Right hindlimb (tissue), 1 donor: Measurements from ENCODE around the gene RNF34.
A peak's percentile ranks its signal among the peaks of the same experiment; 100 is the strongest.

ENCODE experiments used
- DNase-seq: peaks from one replicate; pipeline ENCODE4 v3.0.0-alpha.2; 2018

Gene RNF34

DNA sequence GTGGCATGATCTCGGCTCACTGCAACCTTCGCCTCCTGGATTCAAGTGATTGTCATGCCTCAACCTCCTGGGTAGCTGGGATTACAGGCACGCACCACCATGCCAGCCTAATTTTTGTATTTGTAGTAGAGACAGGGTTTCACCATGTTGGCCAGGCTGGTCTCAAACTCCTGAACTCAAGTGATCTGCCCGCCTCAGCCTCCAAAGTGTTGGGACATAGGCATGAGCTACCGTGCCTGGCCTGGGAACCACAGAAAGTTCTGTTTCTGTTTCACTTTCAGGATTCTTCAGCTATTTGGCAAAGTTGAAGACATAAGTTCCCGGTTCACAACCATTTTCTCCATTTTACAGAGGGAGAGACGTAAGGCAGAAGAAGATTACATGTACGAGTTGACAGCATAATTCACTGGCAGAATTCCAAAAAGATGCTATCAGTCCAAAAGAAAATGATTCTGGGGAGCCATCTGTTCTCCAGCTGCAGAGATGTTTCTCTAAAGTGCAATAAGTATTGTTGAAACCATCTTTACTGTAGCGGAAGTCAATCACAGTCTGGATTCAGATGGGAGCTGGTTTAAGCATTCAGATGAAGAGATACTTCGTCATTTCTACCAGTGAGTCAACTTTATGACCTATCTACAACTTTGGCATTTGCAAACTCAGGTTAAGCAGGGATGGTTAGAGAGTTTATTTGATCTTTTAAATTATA lies 8.1 kb upstream of the RNF34 start:
- DNase-seq = no peak

- no peak for DNase-seq
Measured at GRCh38 chr12:121392325-121392716, 7.6 kb upstream of the RNF34 start.

GRCh38 chr12:121397521-121397920 lies 2.4 kb upstream of the RNF34 start:
- DNase-seq = no peak

- no peak for DNase-seq
Measured at GRCh38 chr12:121398355-121398754, 1.6 kb upstream of the RNF34 start.

GRCh38 chr12:121400332-121401139 lies 618 bp downstream of the RNF34 start:
- peak; percentile 41 for DNase-seq

DNA sequence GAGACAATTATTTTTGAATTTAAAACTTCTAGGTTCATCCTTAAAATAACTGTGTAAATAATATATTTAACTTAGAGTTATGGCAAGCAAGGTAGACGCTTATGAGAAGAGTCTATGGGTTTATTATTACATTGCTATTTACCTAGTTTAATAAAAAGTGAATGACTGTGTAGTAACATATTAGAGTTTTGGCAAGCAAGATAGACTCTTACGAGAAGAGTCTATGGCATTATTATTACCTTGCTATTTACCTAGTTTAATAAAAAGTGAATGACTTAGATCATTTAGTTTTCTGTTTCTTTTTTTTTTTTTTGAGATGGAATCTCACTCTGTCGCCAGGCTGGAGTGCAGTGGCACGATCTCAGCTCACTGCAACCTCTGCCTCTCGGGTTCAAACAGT lies 3.8 kb downstream of the RNF34 start:
- DNase-seq = no peak

DNA sequence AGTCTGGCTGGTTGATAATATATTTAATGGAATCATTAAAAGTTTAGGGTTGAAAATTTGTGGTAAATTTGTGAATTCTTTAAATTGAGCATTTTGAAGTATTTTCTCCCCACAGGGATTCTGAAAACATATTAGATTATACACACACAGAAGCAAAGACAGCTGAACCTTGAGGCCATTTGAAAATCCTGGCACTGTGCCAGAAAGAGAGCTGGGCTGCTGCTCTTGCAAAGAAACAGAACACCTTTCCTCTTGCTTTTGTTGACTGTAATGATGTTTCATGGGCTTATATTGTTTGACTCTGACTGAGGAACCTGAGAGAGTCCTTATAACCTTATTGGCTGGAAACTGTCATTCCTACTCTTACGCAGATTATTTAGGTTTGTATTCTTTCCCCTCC lies 4.8 kb downstream of the RNF34 start:
- no peak for DNase-seq

- no peak for DNase-seq
Measured at GRCh38 chr12:121405211-121405610, 5.3 kb downstream of the RNF34 start.

GRCh38 chr12:121413917-121414316 lies 14.0 kb downstream of the RNF34 start:
- DNase-seq = no peak

DNA sequence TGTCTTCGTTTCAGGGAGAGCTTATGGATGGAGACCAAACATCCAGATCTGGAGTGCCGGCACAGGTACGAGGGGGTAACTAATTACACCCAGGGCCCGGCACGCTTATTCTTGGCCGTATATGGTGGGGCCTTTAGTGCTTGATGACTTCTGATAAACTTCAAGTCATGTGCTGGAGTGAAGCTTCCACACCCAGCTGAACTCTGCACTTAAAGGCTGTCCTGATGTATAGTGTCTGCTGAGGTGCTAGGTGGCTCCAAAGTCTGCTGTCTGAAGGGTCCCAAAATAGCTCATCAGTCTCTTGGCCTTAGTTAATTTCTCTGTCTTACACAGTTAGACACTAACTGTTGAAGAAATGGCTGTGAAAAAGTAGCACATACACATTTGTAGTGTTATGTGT lies 17.9 kb downstream of the RNF34 start:
- DNase-seq = no peak

- no peak for DNase-seq
Measured at GRCh38 chr12:121420109-121420508, 20.2 kb downstream of the RNF34 start.

DNA sequence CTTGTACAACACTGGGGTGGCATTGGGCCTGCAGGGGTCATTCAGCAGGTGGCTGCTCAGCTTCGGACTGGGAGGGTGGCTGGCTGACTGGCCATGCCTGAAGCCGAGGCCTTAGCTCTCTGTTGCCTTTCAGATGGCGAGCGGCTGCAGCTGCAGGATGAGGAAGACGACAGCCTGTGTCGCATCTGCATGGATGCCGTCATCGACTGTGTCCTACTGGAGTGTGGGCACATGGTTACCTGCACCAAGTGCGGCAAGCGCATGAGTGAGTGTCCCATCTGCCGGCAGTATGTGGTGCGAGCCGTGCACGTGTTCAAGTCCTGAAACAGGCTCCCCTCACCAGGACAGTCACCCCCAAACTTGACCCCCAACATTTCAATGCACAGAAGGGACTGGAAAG lies 23.3 kb downstream of the RNF34 start:
- DNase-seq = no peak

DNA sequence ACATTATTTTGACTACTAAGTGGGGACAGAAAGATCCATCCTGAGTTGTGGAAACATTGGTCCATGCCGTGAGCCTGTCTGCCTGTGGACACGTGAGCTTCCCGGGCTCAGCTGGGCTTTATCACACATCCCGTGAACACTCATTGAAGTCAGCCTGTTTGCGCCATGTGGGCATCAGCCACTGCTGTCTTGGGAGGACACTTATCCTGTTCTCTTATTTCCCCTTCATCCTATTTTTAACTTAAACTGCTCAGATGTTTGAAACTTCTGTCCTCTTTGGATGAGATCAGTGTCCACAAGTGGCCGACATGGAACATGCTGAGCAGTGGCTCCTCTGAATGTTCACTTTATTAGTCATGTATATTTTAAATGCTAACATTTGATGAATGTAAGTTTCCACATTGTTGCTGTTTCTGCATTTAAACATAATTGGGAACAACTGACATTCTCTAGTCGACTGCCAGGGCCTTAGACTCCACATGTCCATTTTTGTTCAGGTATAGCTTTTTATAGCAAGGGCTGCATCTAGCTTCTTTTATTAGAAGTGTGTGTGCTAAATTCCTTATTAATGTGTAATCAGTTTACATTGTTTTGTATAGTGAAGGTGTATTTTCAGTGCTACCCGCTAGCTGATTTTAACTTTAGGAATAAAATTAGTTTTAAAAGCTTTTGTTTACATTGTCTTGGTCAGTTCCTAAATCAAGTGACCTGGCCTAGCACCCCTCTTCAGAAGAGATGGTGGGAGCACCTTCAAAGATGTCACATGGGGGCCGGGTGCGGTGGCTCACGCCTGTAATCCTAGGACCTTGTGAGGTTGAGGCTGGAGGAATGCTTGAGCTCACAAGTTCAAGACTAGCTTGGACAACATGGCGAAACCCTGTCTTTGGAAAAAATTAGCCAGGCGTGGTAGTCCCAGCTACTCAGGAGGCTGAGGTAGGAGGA lies 24.0 kb downstream of the RNF34 start:
- no peak for DNase-seq

DNA sequence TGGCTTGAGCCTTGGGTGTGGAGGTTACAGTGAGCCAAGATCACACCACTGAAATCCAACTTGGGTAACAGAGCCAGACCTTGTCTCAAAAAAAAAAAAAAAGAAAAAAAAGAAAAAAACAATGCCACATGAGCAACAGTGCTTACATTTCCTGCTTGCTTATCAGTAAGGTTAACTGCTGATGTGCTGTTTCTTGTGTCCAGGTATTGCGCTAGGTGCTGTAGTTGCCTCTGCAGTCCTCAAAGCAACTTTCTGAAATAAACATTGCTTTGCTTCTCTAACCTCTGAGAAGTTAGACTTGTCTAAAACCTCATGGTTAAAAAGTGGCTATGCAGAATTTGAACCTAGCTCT lies 24.7 kb downstream of the RNF34 start:
- no peak for DNase-seq

- no peak for DNase-seq
Measured at GRCh38 chr12:121427556-121428050, 27.7 kb downstream of the RNF34 start.

DNA sequence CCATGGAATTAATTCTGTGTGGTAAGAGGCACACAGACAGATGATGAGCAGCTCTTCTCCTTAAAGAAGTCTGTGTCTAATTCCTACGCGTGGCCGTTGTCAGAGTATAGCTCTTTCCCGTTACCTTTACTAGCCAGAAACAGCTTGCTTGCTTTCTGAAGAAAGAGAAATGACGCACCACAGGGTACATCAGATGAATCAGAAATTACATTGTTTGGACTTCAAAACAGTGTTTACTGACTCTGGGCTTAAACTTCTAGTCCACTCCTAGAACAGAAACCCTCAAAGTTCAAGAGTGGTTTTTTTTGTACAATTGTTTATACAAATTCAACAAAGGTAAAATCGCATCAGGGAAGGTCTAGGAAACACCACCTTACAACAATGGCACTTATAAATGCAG lies 29.0 kb downstream of the RNF34 start:
- no peak for DNase-seq

DNA sequence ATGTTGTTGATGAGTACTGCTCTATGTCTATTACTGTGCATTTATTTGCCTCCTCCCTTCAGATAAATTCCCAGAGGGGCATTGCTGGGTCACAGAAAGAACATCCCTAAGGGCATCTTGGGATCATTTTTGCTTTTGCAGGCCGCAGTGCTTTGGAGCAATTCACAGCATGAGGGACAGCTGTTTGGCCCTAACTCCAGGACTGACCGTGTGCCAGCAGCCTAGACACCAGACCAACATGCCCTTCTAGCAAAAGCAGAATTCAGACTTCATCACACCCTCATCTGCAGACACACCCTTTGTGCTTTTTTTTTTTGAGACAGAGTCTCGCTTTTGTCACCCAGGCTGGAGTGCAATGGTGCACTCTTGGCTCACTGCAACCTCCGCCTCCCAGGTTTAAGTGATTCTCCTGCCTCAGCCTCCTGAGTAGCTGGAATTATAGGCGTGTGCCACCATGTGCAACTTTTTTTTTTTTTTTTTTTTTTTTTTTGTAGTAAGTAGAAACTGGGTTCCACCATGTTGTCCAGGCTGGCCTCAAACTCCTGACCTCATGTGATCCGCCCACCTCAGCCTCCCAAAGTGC lies 31.0 kb downstream of the RNF34 start:
- DNase-seq = no peak

DNA sequence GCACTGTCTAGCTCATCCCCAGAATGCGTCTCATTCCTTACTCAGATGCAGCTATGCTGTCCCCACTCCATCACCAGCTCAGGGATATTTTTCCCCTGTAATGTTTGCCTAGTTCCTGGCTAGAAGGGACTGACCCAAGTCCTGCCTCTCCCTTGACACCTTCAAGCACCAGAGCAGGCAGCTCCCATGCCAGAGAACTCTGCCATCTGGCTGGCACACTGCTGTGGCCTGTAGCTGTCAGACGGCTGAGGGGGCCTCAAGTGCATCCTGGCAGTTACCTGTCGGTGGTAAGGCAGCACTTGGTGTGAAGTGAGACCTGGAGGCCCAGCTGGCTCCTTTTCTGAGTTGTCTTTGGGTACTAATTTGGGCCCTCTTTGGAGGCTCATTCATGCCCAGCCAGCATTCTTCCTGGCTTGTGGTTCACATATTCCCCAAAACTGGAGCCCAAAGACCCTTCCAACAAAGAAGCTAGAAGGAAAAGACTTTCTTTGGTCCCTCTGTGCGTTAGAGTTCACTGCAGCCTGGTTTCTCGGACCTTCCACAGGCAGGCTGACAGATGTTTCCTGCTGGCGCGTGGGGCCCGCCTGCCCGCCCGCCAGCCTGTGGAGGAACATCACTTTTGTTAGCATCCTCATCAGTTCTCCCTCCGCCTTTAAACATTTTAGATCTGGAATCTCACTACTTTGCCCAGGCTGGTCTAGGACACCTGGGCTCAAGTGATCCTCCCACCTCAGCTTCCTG lies 33.0 kb downstream of the RNF34 start:
- no peak for DNase-seq

GRCh38 chr12:121436706-121437105 lies 36.8 kb downstream of the RNF34 start:
- no peak for DNase-seq

GRCh38 chr12:121438905-121439304 lies 39.0 kb downstream of the RNF34 start:
- no peak for DNase-seq

- no peak for DNase-seq
Measured at GRCh38 chr12:121439715-121440114, 39.8 kb downstream of the RNF34 start.

DNA sequence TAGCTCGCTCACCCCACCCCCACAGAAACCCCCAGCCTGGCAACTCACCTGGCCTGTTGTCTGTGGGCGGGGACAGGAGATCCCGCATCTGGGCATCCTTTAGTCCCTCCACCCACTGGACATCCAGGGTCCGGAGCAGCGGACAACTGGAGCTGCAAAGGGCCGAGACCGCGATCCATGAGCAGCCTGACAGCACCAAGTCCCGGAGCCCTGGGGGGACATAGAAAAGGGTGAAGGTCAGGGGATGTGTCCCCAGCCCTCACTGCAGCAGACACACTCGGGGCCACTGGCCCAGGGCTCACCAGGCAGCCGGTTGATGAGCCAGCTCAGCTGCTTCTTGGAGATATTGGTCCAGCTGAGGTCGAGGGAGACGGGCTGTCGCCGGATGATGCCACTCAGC lies 40.9 kb downstream of the RNF34 start:
- DNase-seq = no peak
